Transverse colon (tissue), 4 donors: ENCODE measurements around the gene GPD1L. TPM values are rescaled to one million over a fixed set of nuclear protein-coding genes. Genes with fewer than 3 reads are reported as not detected.

Experiments used
- DNase-seq: peaks from one replicate; pipeline ENCODE4 v3.0.0-alpha.2; 2019
- H3K27ac ChIP-seq, 4 donors: fragments of 200-600 bp; sonication (generic); 2 replicates each; pipeline ENCODE4 v1.5.1; 2016 to 2018; ENCODE audit warnings: inconsistent platforms in 4 of 4
- H3K27me3 ChIP-seq: fragments of 200-600 bp; sonication (generic); 2 replicates; pipeline ENCODE4 v1.5.1; 2017; ENCODE audit warnings: inconsistent platforms
- H3K36me3 ChIP-seq, 4 donors: fragments of 200-600 bp; sonication (generic); 2 replicates each; pipeline ENCODE4 v1.5.1; 2017 to 2019; ENCODE audit warnings: inconsistent platforms in 4 of 4
- H3K4me1 ChIP-seq, 4 donors: fragments of 200-600 bp; sonication (generic); 2 replicates each; pipeline ENCODE4 v1.5.1; 2017 to 2020; ENCODE audit warnings: inconsistent platforms in 4 of 4
- H3K4me3 ChIP-seq, 4 donors: fragments of 200-600 bp; sonication (generic); 1 replicate in 1 of 4; 2 replicates in 3 of 4; pipeline versions ENCODE4 v1.5.1 to v1.6.1; 2017 to 2019; ENCODE audit warnings: inconsistent platforms in 4 of 4
- H3K9me3 ChIP-seq, 2 donors: fragments of 200-600 bp; sonication (generic); 2 replicates each; pipeline ENCODE4 v1.5.1; 2017 to 2019; ENCODE audit warnings: inconsistent platforms in 2 of 2
- EP300 ChIP-seq: sonication (generic); formaldehyde crosslinking; IDR thresholded peaks from one replicate; pipeline ENCODE4 v1.6.1; 2017; ENCODE audit warnings: antibody characterized with exemption, low read depth
- POLR2A ChIP-seq: fragments of 450-650 bp; IDR thresholded peaks from one replicate; pipeline ENCODE4 v1.6.1; 2016; ENCODE audit warnings: antibody characterized with exemption, mild to moderate bottlenecking, moderate library complexity
- POLR2AphosphoS5 ChIP-seq, 3 donors: sonication (generic); formaldehyde crosslinking; IDR thresholded peaks; one replicate each; pipeline ENCODE4 v1.6.1; 2016; ENCODE audit warnings: antibody characterized with exemption in 3 of 3
- WGBS, 2 donors: methylation state at CpG; one replicate each; pipeline ENCODE4 v1.1.5; 2018; ENCODE audit warnings: low coverage in 1 of 2; 5-methylcytosine and 5-hydroxymethylcytosine counted together
- in situ Hi-C, 4 donors: fragments of 200-750 bp; cut with MboI; loops; one replicate each; pipeline versions ENCODE4 v1.15.0 to v1.15.1; 2017; ENCODE audit warnings: low sequenced_read_pairs in 3 of 4, low pct_ligation_motif_present in 1 of 4, low pct_unique_long_range_greater_than_20kb in 1 of 4
- intact Hi-C: fragments of 100-400 bp; cut with DNase I; formaldehyde crosslinking; loops from one replicate; pipeline ENCODE4 v1.15.1; 2023; ENCODE audit warnings: low total_unique reads
- total RNA-seq, 4 donors: library from RNA; depleted of rRNA; stranded (reverse); fragments of >200 nt; gene quantifications; one replicate each; pipeline ENCODE4 v1.1.0, GENCODE V29; 2016
- TF ChIP-seq, protein P1 (sequence below), 5 experiments: fragments of 200-600 bp in 3 of 5; fragments of 450-650 bp in 2 of 5; sonication (generic) in 3 of 5; IDR thresholded peaks; 1 replicate in 2 of 5; 2 replicates in 3 of 5; pipeline ENCODE4 v1.5.1; 2016 to 2017; ENCODE audit warnings: antibody characterized with exemption in 5 of 5, inconsistent platforms in 3 of 5, mild to moderate bottlenecking in 2 of 5, moderate library complexity in 1 of 5

The GPD1L gene
- total RNA-seq, 4 donors from 2014 or later, result 35.6 to 107 (median 66.5) TPM

DNA sequence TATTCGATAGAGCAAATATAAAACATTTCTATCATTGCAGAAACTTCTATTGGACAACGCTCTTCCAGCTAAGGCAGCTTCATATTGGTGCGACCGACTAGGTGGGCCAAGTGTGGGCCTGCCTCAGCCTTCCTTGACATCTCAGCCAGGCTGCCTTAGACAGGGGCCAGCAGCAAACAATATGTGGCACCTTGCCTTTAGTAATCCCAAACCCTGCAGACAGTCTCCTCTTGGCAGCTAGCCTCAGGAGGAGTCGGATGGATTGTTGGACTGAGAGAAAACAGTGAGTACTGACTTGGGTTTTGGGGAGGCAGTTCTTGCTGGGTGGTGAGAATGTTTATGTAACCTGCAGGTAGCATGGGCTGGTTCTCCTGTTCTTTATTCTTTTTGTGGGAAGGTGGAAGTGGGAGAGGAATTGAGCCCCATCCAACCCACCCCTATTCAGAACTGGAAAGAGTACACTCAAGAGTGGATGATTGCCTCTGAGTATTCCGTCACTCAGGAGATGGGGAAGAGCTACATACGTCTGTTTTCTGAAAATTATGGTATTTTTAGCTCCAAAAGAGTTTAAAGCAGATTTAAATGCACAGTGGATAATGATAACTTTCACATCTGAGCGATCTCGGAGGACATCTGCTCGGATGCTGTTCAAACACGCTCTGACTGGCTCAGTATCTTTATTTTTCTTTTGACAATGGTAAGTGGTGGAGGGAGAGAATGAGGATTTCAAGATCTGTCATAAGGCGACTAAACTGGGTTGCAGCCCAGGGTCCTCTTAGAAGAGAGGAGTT, 47.2 kb downstream of the GPD1L start:
- H3K27ac ChIP-seq, result no peak overlapping the region
- no peak overlapping the region for H3K4me3 ChIP-seq
- no peak for TF ChIP-seq POLR2A
- TF ChIP-seq POLR2AphosphoS5 (IDR thresholded peaks at IDR 0.05), result no peak
- no peak for TF ChIP-seq EP300
- TF ChIP-seq, protein P1, sequence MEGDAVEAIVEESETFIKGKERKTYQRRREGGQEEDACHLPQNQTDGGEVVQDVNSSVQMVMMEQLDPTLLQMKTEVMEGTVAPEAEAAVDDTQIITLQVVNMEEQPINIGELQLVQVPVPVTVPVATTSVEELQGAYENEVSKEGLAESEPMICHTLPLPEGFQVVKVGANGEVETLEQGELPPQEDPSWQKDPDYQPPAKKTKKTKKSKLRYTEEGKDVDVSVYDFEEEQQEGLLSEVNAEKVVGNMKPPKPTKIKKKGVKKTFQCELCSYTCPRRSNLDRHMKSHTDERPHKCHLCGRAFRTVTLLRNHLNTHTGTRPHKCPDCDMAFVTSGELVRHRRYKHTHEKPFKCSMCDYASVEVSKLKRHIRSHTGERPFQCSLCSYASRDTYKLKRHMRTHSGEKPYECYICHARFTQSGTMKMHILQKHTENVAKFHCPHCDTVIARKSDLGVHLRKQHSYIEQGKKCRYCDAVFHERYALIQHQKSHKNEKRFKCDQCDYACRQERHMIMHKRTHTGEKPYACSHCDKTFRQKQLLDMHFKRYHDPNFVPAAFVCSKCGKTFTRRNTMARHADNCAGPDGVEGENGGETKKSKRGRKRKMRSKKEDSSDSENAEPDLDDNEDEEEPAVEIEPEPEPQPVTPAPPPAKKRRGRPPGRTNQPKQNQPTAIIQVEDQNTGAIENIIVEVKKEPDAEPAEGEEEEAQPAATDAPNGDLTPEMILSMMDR (IDR thresholded peaks at IDR 0.05), result no peak
- H3K36me3 ChIP-seq, result peaks cover 0 to 29% (median 8%) of the 10 kb centered on the region in 4 donors
- intact Hi-C loops (no loop called here), in situ Hi-C loops (no loop called here)
- DNase-seq, result no peak
- WGBS, 2 donors, result 90 to 95% methylated on average over 7 to 12 of the region's 12 CpGs
- H3K27me3 ChIP-seq, result no peaks in the 10 kb centered on the region
- no peaks in the 10 kb centered on the region for H3K4me1 ChIP-seq
- H3K9me3 ChIP-seq, result no peaks in the 10 kb centered on the region

DNA sequence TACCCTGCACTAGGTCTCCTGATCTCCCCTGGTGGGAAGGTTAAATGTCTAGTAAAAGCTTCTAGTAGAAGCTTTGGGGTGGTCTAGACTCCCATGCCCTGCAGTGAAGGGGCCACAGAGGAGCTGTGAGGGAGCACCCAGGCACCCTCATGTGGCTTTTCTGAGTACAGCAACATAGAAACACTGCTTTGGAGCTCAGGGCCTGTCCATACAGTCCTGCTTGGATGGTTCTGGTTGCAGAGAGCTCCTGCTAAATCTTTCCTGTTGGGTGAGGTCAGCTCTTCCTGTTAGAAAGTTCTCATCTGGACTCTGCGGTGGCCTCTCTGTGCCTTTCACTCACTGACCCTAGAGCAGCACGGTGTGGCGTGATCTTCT, 47.8 kb downstream of the GPD1L start:
- Histone ChIP-seq H3K36me3 (peaks cover 0 to 28% (median 10%) of the 10 kb centered on the region in 4 donors), H3K4me3 (no peak overlapping the region), H3K9me3 (no peaks in the 10 kb centered on the region), H3K27ac (no peak overlapping the region), H3K27me3 (no peaks in the 10 kb centered on the region), H3K4me1 (no peaks in the 10 kb centered on the region)
- no peak for DNase-seq
- TF ChIP-seq POLR2A (no peak), POLR2AphosphoS5 (IDR thresholded peaks at IDR 0.05) (no peak), EP300 (no peak)
- TF ChIP-seq, protein P1 (IDR thresholded peaks at IDR 0.05), result no peak
- in situ Hi-C loops, result no loop called here
- intact Hi-C loops, result no loop called here
- WGBS, 2 donors, result 90 to 100% methylated on average over 2 to 3 of the region's 3 CpGs

DNA sequence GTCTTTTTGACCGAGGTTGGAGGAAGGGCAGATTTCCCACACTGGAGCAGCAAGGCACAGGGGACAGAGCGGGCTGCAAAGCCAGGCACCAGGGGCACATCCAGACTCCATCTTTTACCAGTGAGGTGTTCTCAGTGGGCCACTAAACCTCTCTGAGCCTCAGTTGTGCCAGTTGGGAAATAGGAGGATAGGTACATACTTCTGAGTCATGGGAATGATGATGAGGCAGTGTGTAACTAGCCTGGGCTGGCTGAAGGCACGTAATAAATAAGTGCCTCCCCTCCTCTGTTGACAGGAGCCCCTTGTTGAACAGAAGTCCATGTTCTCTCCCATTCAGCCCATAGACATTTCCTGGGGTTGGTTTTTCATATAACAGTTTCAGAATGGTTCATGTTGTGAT, 48.7 kb downstream of the GPD1L start:
- 95% methylated on average over 3 of the region's 3 CpGs; no CpG with 5 or more reads in 1 of the 2 donors for WGBS, 2 donors

DNA sequence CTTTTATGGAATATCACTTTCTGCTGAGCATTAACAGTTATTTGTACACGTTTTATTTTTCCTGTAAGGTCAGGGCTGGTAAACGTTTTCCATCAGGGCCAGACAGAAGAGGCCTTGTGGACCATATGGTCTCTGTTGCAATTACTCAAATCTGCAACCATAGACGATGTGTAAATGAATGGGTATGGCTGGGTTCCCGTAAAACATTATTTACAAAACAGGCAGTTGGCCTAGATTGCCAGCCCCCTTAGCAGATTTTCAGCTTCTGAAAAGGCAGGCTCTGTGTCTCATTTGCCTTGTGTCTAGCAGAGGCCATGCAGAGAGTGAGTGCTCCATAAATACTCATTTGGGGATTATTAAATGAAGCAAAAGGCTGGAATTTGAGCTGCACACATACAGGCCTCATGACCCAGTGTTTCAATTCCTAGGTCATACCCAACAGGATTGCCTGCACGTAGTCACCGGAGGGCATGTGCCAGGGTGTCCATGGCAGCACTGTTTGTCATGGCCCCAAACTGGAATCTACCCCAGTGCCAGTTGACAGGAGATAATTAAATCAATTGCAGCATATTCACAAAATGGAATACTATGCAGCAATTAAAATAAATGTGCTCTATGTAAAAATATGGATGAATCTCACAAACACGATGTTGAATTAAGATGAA, 51.3 kb downstream of the GPD1L start:
- Histone ChIP-seq H3K27me3 (no peaks in the 10 kb centered on the region), H3K4me3 (no peak overlapping the region), H3K4me1 (no peaks in the 10 kb centered on the region), H3K27ac (no peak overlapping the region), H3K36me3 (peaks cover 0 to 19% (median 7%) of the 10 kb centered on the region in 4 donors), H3K9me3 (no peaks in the 10 kb centered on the region)
- intact Hi-C loops (no loop called here), in situ Hi-C loops (no loop called here)
- WGBS, 2 donors, result 61 to 70% methylated on average over 5 to 7 of the region's 7 CpGs
- TF ChIP-seq POLR2A, result no peak
- TF ChIP-seq, protein P1 (IDR thresholded peaks at IDR 0.05), result no peak
- TF ChIP-seq EP300, result no peak
- TF ChIP-seq POLR2AphosphoS5 (IDR thresholded peaks at IDR 0.05), result no peak
- no peak for DNase-seq

More for the DNA sequence above, 48.7 kb downstream of the GPD1L start:
- intact Hi-C loops, result no loop called here
- peaks cover 0 to 22% (median 12%) of the 10 kb centered on the region in 4 donors for H3K36me3 ChIP-seq
- no peaks in the 10 kb centered on the region for H3K4me1 ChIP-seq
- TF ChIP-seq POLR2AphosphoS5 (IDR thresholded peaks at IDR 0.05) (no peak), POLR2A (no peak)
- TF ChIP-seq, protein P1 (IDR thresholded peaks at IDR 0.05), result no peak
- H3K27ac ChIP-seq, result no peak overlapping the region
- DNase-seq, result no peak
- H3K4me3 ChIP-seq, result no peak overlapping the region
- no peaks in the 10 kb centered on the region for H3K9me3 ChIP-seq
- H3K27me3 ChIP-seq, result no peaks in the 10 kb centered on the region
- in situ Hi-C loops, result no loop called here
